Liver (tissue), 9 donors: ENCODE measurements around the gene IL21R. TPM values are rescaled to one million over a fixed set of nuclear protein-coding genes. Genes with fewer than 3 reads are reported as not detected.

Experiments
- DNase-seq: peaks from one replicate; pipeline ENCODE4 v3.0.0-alpha.2; 2017; ENCODE audit warnings: low spot score
- H3K27ac ChIP-seq, 2 donors: one replicate each; pipeline ENCODE4 v1.7.0; 2013; ENCODE audit warnings: inconsistent platforms in 2 of 2, low read length in 2 of 2, control low read depth in 1 of 2, low read depth in 1 of 2, mild to moderate bottlenecking in 1 of 2
- H3K27me3 ChIP-seq, 4 donors: one replicate each; pipeline versions ENCODE4 v1.6.1 to v1.7.0; 2013; ENCODE audit warnings: low read length in 3 of 4, inconsistent platforms in 1 of 4, mild to moderate bottlenecking in 1 of 4, moderate library complexity in 1 of 4; ENCODE audit not compliant: control insufficient read depth in 4 of 4, insufficient read depth in 4 of 4
- H3K36me3 ChIP-seq, 4 donors: one replicate each; pipeline versions ENCODE4 v1.6.1 to v1.7.0; 2013; ENCODE audit warnings: low read length in 3 of 4, mild to moderate bottlenecking in 3 of 4, low read depth in 1 of 4, moderate library complexity in 1 of 4; ENCODE audit not compliant: control insufficient read depth in 4 of 4, insufficient read depth in 3 of 4
- H3K4me1 ChIP-seq, 4 donors: one replicate each; pipeline versions ENCODE4 v1.6.1 to v1.7.0; 2013; ENCODE audit warnings: low read length in 3 of 4, mild to moderate bottlenecking in 3 of 4, moderate library complexity in 1 of 4; ENCODE audit not compliant: control insufficient read depth in 4 of 4, insufficient read depth in 4 of 4
- H3K4me3 ChIP-seq, 3 donors: one replicate each; pipeline versions ENCODE4 v1.6.1 to v1.7.0; 2013; ENCODE audit warnings: low read length in 3 of 3, control low read depth in 1 of 3, low read depth in 1 of 3, mild to moderate bottlenecking in 1 of 3
- H3K9ac ChIP-seq, 2 donors: one replicate each; pipeline ENCODE4 v1.7.0; 2013; ENCODE audit warnings: low read length in 2 of 2, mild to moderate bottlenecking in 2 of 2, moderate library complexity in 2 of 2, control low read depth in 1 of 2, low read depth in 1 of 2
- H3K9me3 ChIP-seq, 4 donors: one replicate each; pipeline versions ENCODE4 v1.6.1 to v1.7.0; 2013; ENCODE audit warnings: low read length in 3 of 4; ENCODE audit not compliant: control insufficient read depth in 4 of 4
- FOXA2 ChIP-seq: IDR thresholded peaks from 2 replicates; pipeline ENCODE4 v1.6.1; 2016; ENCODE audit warnings: antibody characterized with exemption
- GABPA ChIP-seq, 2 donors: IDR thresholded peaks in 1 of 2; conservative IDR thresholded peaks in 1 of 2; 2 replicates each; pipeline ENCODE4 v1.6.1; 2016; ENCODE audit warnings: antibody characterized with exemption in 2 of 2, mild to moderate bottlenecking in 1 of 2, moderate library complexity in 1 of 2
- HNF4A ChIP-seq, 2 donors: conservative IDR thresholded peaks; 2 replicates each; pipeline ENCODE4 v1.6.1; 2016; ENCODE audit warnings: antibody characterized with exemption in 2 of 2, mild to moderate bottlenecking in 2 of 2
- HNF4G ChIP-seq: IDR thresholded peaks from 2 replicates; pipeline ENCODE4 v1.6.1; 2016; ENCODE audit warnings: antibody characterized with exemption
- JUND ChIP-seq, 2 donors: IDR thresholded peaks; 2 replicates each; pipeline ENCODE4 v1.6.1; 2016; ENCODE audit warnings: antibody characterized with exemption in 2 of 2
- RAD21 ChIP-seq, 2 donors: IDR thresholded peaks; 2 replicates each; pipeline ENCODE4 v1.6.1; 2016; ENCODE audit warnings: antibody characterized with exemption in 2 of 2, mild to moderate bottlenecking in 2 of 2
- REST ChIP-seq: IDR thresholded peaks from 2 replicates; pipeline ENCODE4 v1.6.1; 2016; ENCODE audit warnings: antibody characterized with exemption, mild to moderate bottlenecking
- RXRA ChIP-seq, 2 donors: IDR thresholded peaks; 2 replicates each; pipeline ENCODE4 v1.6.1; 2017 to 2018; ENCODE audit warnings: antibody characterized with exemption in 2 of 2, mild to moderate bottlenecking in 1 of 2
- SP1 ChIP-seq: IDR thresholded peaks from 2 replicates; pipeline ENCODE4 v1.6.1; 2018; ENCODE audit warnings: antibody characterized with exemption, mild to moderate bottlenecking
- TAF1 ChIP-seq: conservative IDR thresholded peaks from 2 replicates; pipeline ENCODE4 v1.6.1; 2016; ENCODE audit warnings: antibody characterized with exemption, mild to moderate bottlenecking
- YY1 ChIP-seq: IDR thresholded peaks from 2 replicates; pipeline ENCODE4 v1.6.1; 2016; ENCODE audit warnings: antibody characterized with exemption, mild to moderate bottlenecking
- ZBTB33 ChIP-seq: IDR thresholded peaks from 2 replicates; pipeline ENCODE4 v1.6.1; 2016; ENCODE audit warnings: antibody characterized with exemption
- WGBS: extraction: QIAGEN DNeasy Blood & Tissue Kit; methylation state at CpG from one replicate; pipeline ENCODE4 v1.1.7; 2013; 5-methylcytosine and 5-hydroxymethylcytosine counted together
- polyA plus RNA-seq, 2 donors: library from polyadenylated mRNA; stranded (reverse) in 1 of 2; unstranded in 1 of 2; fragments of 200-250 nt in 1 of 2; fragments of >200 nt in 1 of 2; fragmentation: Nextera tagmentation in 1 of 2; extraction: Ambion mirVana in 1 of 2; gene quantifications; one replicate each; pipeline versions ENCODE4 v1.2.1 to v1.2.3, GENCODE V29; 2013 to 2015
- total RNA-seq, 2 donors: library from RNA; depleted of rRNA; stranded (reverse); fragments of >200 nt; gene quantifications; one replicate each; pipeline ENCODE4 v1.2.3, GENCODE V29; 2014
- TF ChIP-seq, protein P1 (sequence below): IDR thresholded peaks from 2 replicates; pipeline ENCODE4 v1.6.1; 2016; ENCODE audit warnings: antibody characterized with exemption
- TF ChIP-seq, protein P2 (sequence below): IDR thresholded peaks from 2 replicates; pipeline ENCODE4 v1.6.1; 2016; ENCODE audit warnings: antibody characterized with exemption
- donor health status: healthy.
- donor health status: healthy.
- donor health status: healthy.
- donor health status: healthy.
- donor health status: healthy.

The IL21R gene
- total and polyA plus RNA-seq, 4 donors: 0.19 to 0.84 (median 0.39) TPM

DNA sequence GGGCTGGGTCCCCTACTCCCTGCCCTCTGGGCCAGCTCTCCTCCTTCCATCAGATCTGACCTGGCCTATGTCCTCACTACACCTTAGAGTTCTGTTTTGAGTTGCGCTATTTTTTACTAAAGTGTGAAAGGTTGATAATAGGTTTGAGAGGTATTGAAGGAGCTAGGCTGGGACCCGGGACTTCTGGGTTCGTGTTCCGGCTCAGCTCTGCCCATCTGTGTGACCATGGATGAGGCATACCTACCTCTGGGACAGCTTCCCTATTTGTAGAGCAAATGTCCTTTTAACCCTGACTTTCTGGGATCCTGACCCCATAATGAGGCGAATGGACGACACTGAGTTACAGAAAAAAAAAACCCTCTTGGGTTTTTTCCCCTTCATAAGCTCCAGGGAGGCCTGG lies 36.0 kb downstream of the IL21R start:
- peak; percentile 16 for DNase-seq
- 94% methylated on average over 6 of the region's 6 CpGs for WGBS
- Histone ChIP-seq H3K27ac (no peak overlapping the region), H3K4me3 (no peak overlapping the region), H3K4me1 (no peaks in the 10 kb centered on the region), H3K9me3 (no peaks in the 10 kb centered on the region), H3K36me3 (no peaks in the 10 kb centered on the region), H3K27me3 (no peaks in the 10 kb centered on the region), H3K9ac (no peak overlapping the region)
- no peak for TF ChIP-seq GABPA (IDR thresholded peaks at IDR 0.05 in 1 of 2, conservative IDR thresholded peaks at IDR 0.05 in 1 of 2)
- no peak for TF ChIP-seq FOXA2
- TF ChIP-seq ZBTB33: no peak
- no peak for TF ChIP-seq RXRA (IDR thresholded peaks at IDR 0.05)

DNA sequence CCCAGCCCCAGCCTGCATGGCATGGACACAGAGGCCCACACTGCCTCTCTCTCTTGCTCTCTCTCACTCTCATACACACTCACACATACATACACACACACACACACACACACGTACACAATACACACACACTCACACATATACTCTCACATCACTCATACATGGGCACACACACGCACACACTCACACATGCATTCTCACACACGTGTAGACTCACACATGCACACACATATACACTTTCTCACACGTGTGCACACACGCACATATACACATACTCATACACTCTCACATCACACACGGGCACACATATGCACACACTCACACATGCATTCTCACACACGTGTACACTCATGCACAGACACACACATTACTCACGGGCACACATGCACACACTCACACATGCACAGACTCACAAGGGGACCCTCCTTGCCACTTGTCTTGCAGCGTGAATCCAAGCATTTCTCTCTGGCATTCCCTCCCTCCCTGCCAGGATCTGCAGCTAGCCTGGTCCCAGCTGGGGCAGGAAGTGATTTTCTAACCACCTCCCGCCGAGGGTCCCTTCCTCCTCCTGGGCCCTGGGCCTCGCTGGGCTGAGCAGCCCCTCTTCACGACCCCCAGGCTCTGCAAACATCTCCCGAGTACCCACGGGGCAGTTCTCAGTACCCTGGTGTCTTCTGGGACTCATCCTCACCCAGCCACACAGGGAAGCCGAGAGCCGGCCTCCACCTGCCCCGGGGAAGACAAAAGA lies 37.5 kb downstream of the IL21R start:
- no peak overlapping the region for H3K4me3 ChIP-seq
- no peak overlapping the region for H3K27ac ChIP-seq
- H3K9me3 ChIP-seq: peaks cover 0 to 5% (median 2%) of the 10 kb centered on the region in 4 donors
- H3K4me1 ChIP-seq: no peaks in the 10 kb centered on the region
- H3K27me3 ChIP-seq: no peaks in the 10 kb centered on the region
- no peak overlapping the region for H3K9ac ChIP-seq
- no peak for DNase-seq
- 78% methylated on average over 18 of the region's 18 CpGs for WGBS
- TF ChIP-seq REST: no peak
- H3K36me3 ChIP-seq: no peaks in the 10 kb centered on the region

GRCh38 chr16:27441276-27441675 lies 39.3 kb downstream of the IL21R start:
- no peak overlapping the region for H3K4me3 ChIP-seq
- H3K9me3 ChIP-seq: peaks cover 0 to 13% (median 3%) of the 10 kb centered on the region in 4 donors
- no peak overlapping the region for H3K9ac ChIP-seq
- H3K27ac ChIP-seq: no peak overlapping the region
- H3K36me3 ChIP-seq: no peaks in the 10 kb centered on the region
- TF ChIP-seq RXRA (IDR thresholded peaks at IDR 0.05) (no peak), SP1 (no peak), HNF4A (conservative IDR thresholded peaks at IDR 0.05) (no peak), HNF4G (no peak), TAF1 (no peak), YY1 (no peak), JUND (IDR thresholded peaks at IDR 0.05) (no peak), ZBTB33 (no peak), FOXA2 (no peak), RAD21 (IDR thresholded peaks at IDR 0.05) (no peak), REST (no peak)
- TF ChIP-seq, protein P1, sequence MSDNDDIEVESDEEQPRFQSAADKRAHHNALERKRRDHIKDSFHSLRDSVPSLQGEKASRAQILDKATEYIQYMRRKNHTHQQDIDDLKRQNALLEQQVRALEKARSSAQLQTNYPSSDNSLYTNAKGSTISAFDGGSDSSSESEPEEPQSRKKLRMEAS: no peak
- TF ChIP-seq, protein P2, sequence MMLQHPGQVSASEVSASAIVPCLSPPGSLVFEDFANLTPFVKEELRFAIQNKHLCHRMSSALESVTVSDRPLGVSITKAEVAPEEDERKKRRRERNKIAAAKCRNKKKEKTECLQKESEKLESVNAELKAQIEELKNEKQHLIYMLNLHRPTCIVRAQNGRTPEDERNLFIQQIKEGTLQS: no peak
- DNase-seq: no peak
- 78% methylated on average over 5 of the region's 5 CpGs for WGBS
- no peaks in the 10 kb centered on the region for H3K4me1 ChIP-seq
- H3K27me3 ChIP-seq: no peaks in the 10 kb centered on the region
